Panc1 (cell line): ENCODE data around the gene PARD3. TPM values are rescaled to one million over a fixed set of nuclear protein-coding genes. Genes with fewer than 3 reads are reported as not detected.

Experiments used
- ATAC-seq: fragments of 200-7000 bp; cut with Tn5 transposase; 2 replicates; pipeline ENCODE4 v1.9.1; 2020; ENCODE audit warnings: mild to moderate bottlenecking, moderate library complexity
- BruUV-seq: library from RNA; stranded (reverse); fragments of 400-500 nt; replicated peaks from 2 replicates; lab custom pipeline; 2021; lab: Mats Ljungman, UMichigan
- CTCF ChIA-PET: fragments of 300-600 bp; sonication (Branson Sonifier 250); formaldehyde crosslinking; loops from one replicate; lab custom pipeline; 2022; ENCODE audit warnings: antibody characterized with exemption; lab: Charles Lee
- POLR2A ChIA-PET: fragments of 300-600 bp; sonication (Branson Sonifier 250); formaldehyde crosslinking; loops from one replicate; lab custom pipeline; 2022; ENCODE audit warnings: antibody characterized with exemption; lab: Charles Lee
- DNase-seq: peaks from one replicate; pipeline ENCODE4 v3.0.0-alpha.2; 2010; ENCODE audit warnings: low read depth, low spot score
- H3K27ac ChIP-seq: 2 replicates; pipeline ENCODE4 v1.5.1; 2011; ENCODE audit warnings: mild to moderate bottlenecking, low read length, inconsistent platforms
- H3K27me3 ChIP-seq: fragments of 200-500 bp; sonication (Bioruptor generic); 2 replicates; pipeline ENCODE4 v1.6.0; 2014; ENCODE audit warnings: low read length, inconsistent platforms; ENCODE audit not compliant: control insufficient read depth, insufficient read depth
- H3K36me3 ChIP-seq: fragments of 200-500 bp; sonication (Bioruptor generic); 2 replicates; pipeline ENCODE4 v1.5.1; 2014; ENCODE audit warnings: inconsistent platforms, mild to moderate bottlenecking, low read length, moderate library complexity; ENCODE audit not compliant: control insufficient read depth, insufficient read depth
- H3K4me1 ChIP-seq: 2 replicates; pipeline ENCODE4 v1.5.1; 2011; ENCODE audit warnings: inconsistent platforms, mild to moderate bottlenecking, low read length, moderate library complexity; ENCODE audit not compliant: control insufficient read depth, insufficient read depth
- H3K4me3 ChIP-seq, 2 experiments: 2 replicates each; pipeline ENCODE4 v1.5.1; 2011 to 2012; ENCODE audit warnings: low read depth in 2 of 2, low read length in 2 of 2, mild to moderate bottlenecking in 2 of 2, inconsistent platforms in 1 of 2, moderate library complexity in 1 of 2
- H3K9me3 ChIP-seq: fragments of 200-500 bp; sonication (Bioruptor generic); 2 replicates; pipeline ENCODE4 v1.5.1; 2014; ENCODE audit warnings: low read depth, mild to moderate bottlenecking, inconsistent platforms, low read length, moderate library complexity; ENCODE audit not compliant: control insufficient read depth, insufficient read depth
- POLR2AphosphoS5 ChIP-seq: IDR thresholded peaks from 2 replicates; pipeline ENCODE4 v1.6.1; 2012; ENCODE audit warnings: mild to moderate bottlenecking, low read depth, low read length, moderate library complexity
- SIN3A ChIP-seq: IDR thresholded peaks from 2 replicates; pipeline ENCODE4 v1.6.1; 2012; ENCODE audit warnings: low read depth, mild to moderate bottlenecking, low read length, moderate library complexity, borderline replicate concordance; ENCODE audit not compliant: insufficient read depth
- TCF7L2 ChIP-seq: IDR thresholded peaks from 2 replicates; pipeline ENCODE4 v1.6.1; 2011; ENCODE audit warnings: mild to moderate bottlenecking, low read depth, low read length, inconsistent platforms
- in situ Hi-C: cut with HindIII; loops from 2 replicates; pipeline ENCODE4 v1.10.0; 2016; ENCODE audit warnings: low sequenced_read_pairs, low pct_unique_long_range_greater_than_20kb
- intact Hi-C: fragments of 100-400 bp; cut with micrococcal nuclease; formaldehyde crosslinking; loops from one replicate; pipeline ENCODE4 v1.10.0; 2022; ENCODE audit not compliant: unreplicated experiment
- total RNA-seq: library from RNA; stranded (reverse); gene quantifications from one replicate; pipeline ENCODE4 v1.2.1, GENCODE V29; 2021; ENCODE audit not compliant: unreplicated experiment
- TF ChIP-seq, protein P1 (sequence below): fragments of 450-650 bp; IDR thresholded peaks from 2 replicates; pipeline ENCODE4 v1.5.1; 2017; ENCODE audit warnings: mild to moderate bottlenecking
- TF ChIP-seq, protein P2 (sequence below), 2 experiments: IDR thresholded peaks; 2 replicates each; pipeline ENCODE4 v1.6.1; 2011 to 2012; ENCODE audit warnings: low read depth in 2 of 2, control low read depth in 1 of 2, low read length in 1 of 2, mild to moderate bottlenecking in 1 of 2, moderate library complexity in 1 of 2; ENCODE audit not compliant: insufficient read depth in 1 of 2

PARD3 gene
- total RNA-seq, 1 experiment from 2014 or later = 29.8 TPM

DNA sequence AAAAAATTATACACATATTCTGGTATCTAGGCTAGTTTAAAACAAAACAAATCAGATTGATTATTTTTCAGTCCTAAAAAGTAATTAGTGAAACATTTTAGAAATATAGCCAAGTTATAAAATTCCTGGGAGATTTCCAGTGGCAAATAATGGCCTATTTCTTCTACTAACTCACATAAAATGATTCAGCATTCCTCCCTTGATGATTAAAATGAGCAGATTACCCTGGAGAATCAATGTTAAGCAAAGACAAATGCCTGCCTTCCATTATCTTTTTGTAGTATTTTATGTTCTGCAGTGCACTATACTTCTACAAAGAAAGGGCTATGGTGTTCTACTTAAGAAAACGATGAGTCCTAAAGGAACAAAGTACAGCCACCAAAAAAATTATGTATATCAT is 53.6 kb downstream of the PARD3 start:
- H3K9me3 ChIP-seq = no peaks in the 10 kb centered on the region
- in situ Hi-C loops = no loop called here
- H3K4me3 ChIP-seq = no peak overlapping the region
- CTCF ChIA-PET = no interaction called here
- POLR2A ChIA-PET = no interaction called here
- intact Hi-C loops = no loop called here
- no peak overlapping the region for H3K27ac ChIP-seq
- ATAC-seq (no peak), DNase-seq (no peak)
- TF ChIP-seq SIN3A (no peak), POLR2AphosphoS5 (no peak), TCF7L2 (no peak)
- TF ChIP-seq, protein P1, sequence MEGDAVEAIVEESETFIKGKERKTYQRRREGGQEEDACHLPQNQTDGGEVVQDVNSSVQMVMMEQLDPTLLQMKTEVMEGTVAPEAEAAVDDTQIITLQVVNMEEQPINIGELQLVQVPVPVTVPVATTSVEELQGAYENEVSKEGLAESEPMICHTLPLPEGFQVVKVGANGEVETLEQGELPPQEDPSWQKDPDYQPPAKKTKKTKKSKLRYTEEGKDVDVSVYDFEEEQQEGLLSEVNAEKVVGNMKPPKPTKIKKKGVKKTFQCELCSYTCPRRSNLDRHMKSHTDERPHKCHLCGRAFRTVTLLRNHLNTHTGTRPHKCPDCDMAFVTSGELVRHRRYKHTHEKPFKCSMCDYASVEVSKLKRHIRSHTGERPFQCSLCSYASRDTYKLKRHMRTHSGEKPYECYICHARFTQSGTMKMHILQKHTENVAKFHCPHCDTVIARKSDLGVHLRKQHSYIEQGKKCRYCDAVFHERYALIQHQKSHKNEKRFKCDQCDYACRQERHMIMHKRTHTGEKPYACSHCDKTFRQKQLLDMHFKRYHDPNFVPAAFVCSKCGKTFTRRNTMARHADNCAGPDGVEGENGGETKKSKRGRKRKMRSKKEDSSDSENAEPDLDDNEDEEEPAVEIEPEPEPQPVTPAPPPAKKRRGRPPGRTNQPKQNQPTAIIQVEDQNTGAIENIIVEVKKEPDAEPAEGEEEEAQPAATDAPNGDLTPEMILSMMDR = no peak
- TF ChIP-seq, protein P2, sequence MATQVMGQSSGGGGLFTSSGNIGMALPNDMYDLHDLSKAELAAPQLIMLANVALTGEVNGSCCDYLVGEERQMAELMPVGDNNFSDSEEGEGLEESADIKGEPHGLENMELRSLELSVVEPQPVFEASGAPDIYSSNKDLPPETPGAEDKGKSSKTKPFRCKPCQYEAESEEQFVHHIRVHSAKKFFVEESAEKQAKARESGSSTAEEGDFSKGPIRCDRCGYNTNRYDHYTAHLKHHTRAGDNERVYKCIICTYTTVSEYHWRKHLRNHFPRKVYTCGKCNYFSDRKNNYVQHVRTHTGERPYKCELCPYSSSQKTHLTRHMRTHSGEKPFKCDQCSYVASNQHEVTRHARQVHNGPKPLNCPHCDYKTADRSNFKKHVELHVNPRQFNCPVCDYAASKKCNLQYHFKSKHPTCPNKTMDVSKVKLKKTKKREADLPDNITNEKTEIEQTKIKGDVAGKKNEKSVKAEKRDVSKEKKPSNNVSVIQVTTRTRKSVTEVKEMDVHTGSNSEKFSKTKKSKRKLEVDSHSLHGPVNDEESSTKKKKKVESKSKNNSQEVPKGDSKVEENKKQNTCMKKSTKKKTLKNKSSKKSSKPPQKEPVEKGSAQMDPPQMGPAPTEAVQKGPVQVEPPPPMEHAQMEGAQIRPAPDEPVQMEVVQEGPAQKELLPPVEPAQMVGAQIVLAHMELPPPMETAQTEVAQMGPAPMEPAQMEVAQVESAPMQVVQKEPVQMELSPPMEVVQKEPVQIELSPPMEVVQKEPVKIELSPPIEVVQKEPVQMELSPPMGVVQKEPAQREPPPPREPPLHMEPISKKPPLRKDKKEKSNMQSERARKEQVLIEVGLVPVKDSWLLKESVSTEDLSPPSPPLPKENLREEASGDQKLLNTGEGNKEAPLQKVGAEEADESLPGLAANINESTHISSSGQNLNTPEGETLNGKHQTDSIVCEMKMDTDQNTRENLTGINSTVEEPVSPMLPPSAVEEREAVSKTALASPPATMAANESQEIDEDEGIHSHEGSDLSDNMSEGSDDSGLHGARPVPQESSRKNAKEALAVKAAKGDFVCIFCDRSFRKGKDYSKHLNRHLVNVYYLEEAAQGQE (IDR thresholded peaks at IDR 0.05; ENCODE audit: insufficient read depth in 1 of 2, low read depth in 2 of 2, low read length in 1 of 2) = no peak
- no peaks in the 10 kb centered on the region for H3K36me3 ChIP-seq
- H3K27me3 ChIP-seq = no peaks in the 10 kb centered on the region
- H3K4me1 ChIP-seq = peaks cover 10% of the 10 kb centered on the region
- no TSS peak for BruUV-seq

DNA sequence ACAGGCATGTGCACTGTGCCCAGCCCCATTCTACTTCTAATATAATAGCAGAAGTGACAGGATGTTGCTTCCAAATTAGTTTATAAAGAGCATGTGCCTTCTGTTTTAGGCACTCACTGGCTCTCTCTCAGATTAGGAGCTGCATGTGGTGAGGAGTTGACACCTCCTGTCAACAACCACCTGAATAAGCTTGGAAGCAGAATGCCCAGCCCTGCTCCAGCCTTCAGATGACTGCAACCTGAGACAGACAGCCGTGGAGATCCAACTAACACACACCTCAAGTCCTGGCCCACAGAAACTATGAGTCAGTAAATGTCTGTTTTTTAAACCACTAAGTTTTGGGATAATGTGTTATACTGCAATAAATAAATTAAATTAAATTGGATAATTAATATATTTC is 54.5 kb downstream of the PARD3 start:
- in situ Hi-C loops = no loop called here
- CTCF ChIA-PET = no interaction called here
- DNase-seq (no peak), ATAC-seq (no peak)
- BruUV-seq = no TSS peak
- Histone ChIP-seq H3K9me3 (no peaks in the 10 kb centered on the region), H3K27ac (no peak overlapping the region), H3K4me3 (no peak overlapping the region), H3K36me3 (no peaks in the 10 kb centered on the region), H3K4me1 (peaks cover 10% of the 10 kb centered on the region), H3K27me3 (no peaks in the 10 kb centered on the region)
- POLR2A ChIA-PET = no interaction called here
- TF ChIP-seq SIN3A = no peak
- no peak for TF ChIP-seq TCF7L2
- no peak for TF ChIP-seq POLR2AphosphoS5
- TF ChIP-seq, protein P1 = no peak
- TF ChIP-seq, protein P2 (IDR thresholded peaks at IDR 0.05; ENCODE audit: insufficient read depth in 1 of 2, low read depth in 2 of 2, low read length in 1 of 2) = no peak
- intact Hi-C loops = no loop called here
